ENCODE data around the gene PDZRN3. TPM values are rescaled to one million over a fixed set of nuclear protein-coding genes. Genes with fewer than 3 reads are reported as not detected.

Gene PDZRN3
- total and polyA plus RNA-seq, 2 experiments from 2014 or later = 7.5 to 14.0 TPM

DNA sequence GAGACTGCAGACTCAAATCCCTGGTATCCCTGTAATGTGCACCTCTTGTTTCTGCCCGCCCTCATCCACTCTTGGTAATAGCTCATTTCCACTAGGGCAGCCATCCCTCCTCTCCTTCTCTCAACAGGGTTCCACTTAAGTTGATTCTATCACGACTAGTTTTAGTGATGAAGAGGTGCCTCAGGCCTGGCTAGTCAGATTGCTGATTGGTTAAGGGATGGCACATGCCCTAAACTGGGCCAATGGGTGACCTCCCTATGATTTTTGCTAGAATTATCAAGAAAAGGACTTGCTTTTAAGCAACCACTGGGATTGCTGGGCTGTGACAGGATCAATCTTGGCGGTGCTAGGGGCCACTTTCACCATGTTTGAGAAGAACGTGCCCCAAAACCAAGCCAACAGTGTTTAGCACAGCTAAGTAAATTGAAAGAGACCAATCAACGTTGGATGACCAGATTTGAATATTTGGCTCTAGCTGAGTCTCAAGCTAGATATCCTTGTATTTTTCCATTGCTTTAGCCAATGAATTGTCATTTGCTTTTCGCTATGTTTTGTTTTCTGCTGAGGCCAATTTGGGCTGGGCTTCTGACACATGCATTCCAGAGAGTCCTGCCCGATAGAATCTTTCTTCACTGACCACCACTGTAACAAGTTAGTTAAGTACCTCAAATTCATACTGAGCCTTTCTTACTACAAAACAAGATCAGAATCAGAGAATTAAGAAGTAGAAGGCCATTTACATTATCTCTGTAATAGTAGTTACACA, 131.0 kb downstream of the PDZRN3 start:
- TF ChIP-seq NANOG (IDR thresholded peaks at IDR 0.05; ENCODE audit: borderline replicate concordance) = no peak
- TF ChIP-seq, protein P1, sequence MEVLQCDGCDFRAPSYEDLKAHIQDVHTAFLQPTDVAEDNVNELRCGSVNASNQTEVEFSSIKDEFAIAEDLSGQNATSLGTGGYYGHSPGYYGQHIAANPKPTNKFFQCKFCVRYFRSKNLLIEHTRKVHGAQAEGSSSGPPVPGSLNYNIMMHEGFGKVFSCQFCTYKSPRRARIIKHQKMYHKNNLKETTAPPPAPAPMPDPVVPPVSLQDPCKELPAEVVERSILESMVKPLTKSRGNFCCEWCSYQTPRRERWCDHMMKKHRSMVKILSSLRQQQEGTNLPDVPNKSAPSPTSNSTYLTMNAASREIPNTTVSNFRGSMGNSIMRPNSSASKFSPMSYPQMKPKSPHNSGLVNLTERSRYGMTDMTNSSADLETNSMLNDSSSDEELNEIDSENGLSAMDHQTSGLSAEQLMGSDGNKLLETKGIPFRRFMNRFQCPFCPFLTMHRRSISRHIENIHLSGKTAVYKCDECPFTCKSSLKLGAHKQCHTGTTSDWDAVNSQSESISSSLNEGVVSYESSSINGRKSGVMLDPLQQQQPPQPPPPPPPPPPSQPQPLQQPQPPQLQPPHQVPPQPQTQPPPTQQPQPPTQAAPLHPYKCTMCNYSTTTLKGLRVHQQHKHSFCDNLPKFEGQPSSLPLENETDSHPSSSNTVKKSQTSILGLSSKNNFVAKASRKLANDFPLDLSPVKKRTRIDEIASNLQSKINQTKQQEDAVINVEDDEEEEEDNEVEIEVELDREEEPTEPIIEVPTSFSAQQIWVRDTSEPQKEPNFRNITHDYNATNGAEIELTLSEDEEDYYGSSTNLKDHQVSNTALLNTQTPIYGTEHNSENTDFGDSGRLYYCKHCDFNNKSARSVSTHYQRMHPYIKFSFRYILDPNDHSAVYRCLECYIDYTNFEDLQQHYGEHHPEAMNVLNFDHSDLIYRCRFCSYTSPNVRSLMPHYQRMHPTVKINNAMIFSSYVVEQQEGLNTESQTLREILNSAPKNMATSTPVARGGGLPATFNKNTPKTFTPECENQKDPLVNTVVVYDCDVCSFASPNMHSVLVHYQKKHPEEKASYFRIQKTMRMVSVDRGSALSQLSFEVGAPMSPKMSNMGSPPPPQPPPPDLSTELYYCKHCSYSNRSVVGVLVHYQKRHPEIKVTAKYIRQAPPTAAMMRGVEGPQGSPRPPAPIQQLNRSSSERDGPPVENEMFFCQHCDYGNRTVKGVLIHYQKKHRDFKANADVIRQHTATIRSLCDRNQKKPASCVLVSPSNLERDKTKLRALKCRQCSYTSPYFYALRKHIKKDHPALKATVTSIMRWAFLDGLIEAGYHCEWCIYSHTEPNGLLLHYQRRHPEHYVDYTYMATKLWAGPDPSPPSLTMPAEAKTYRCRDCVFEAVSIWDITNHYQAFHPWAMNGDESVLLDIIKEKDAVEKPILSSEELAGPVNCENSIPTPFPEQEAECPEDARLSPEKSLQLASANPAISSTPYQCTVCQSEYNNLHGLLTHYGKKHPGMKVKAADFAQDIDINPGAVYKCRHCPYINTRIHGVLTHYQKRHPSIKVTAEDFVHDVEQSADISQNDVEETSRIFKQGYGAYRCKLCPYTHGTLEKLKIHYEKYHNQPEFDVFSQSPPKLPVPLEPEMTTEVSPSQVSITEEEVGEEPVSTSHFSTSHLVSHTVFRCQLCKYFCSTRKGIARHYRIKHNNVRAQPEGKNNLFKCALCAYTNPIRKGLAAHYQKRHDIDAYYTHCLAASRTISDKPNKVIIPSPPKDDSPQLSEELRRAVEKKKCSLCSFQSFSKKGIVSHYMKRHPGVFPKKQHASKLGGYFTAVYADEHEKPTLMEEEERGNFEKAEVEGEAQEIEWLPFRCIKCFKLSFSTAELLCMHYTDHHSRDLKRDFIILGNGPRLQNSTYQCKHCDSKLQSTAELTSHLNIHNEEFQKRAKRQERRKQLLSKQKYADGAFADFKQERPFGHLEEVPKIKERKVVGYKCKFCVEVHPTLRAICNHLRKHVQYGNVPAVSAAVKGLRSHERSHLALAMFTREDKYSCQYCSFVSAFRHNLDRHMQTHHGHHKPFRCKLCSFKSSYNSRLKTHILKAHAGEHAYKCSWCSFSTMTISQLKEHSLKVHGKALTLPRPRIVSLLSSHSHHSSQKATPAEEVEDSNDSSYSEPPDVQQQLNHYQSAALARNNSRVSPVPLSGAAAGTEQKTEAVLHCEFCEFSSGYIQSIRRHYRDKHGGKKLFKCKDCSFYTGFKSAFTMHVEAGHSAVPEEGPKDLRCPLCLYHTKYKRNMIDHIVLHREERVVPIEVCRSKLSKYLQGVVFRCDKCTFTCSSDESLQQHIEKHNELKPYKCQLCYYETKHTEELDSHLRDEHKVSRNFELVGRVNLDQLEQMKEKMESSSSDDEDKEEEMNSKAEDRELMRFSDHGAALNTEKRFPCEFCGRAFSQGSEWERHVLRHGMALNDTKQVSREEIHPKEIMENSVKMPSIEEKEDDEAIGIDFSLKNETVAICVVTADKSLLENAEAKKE (CRISPR knock-in tag; IDR thresholded peaks at IDR 0.05) = no peak
- TF ChIP-seq POLR2AphosphoS5 (IDR thresholded peaks at IDR 0.05; ENCODE audit: low read depth) = no peak
- TF ChIP-seq CREB1 (CRISPR knock-in tag; IDR thresholded peaks at IDR 0.05; ENCODE audit: low read depth) = no peak
- no peak for TF ChIP-seq ZNF114 (CRISPR knock-in tag; IDR thresholded peaks at IDR 0.05)
- TF ChIP-seq, protein P2, sequence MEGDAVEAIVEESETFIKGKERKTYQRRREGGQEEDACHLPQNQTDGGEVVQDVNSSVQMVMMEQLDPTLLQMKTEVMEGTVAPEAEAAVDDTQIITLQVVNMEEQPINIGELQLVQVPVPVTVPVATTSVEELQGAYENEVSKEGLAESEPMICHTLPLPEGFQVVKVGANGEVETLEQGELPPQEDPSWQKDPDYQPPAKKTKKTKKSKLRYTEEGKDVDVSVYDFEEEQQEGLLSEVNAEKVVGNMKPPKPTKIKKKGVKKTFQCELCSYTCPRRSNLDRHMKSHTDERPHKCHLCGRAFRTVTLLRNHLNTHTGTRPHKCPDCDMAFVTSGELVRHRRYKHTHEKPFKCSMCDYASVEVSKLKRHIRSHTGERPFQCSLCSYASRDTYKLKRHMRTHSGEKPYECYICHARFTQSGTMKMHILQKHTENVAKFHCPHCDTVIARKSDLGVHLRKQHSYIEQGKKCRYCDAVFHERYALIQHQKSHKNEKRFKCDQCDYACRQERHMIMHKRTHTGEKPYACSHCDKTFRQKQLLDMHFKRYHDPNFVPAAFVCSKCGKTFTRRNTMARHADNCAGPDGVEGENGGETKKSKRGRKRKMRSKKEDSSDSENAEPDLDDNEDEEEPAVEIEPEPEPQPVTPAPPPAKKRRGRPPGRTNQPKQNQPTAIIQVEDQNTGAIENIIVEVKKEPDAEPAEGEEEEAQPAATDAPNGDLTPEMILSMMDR (conservative IDR thresholded peaks at IDR 0.05; ENCODE audit: low read depth in 2 of 2) = no peak
- TF ChIP-seq EZH2 (IDR thresholded peaks at IDR 0.05; ENCODE audit: low read depth, unreplicated experiment) = no peak
- Histone ChIP-seq H3K36me3 (ENCODE audit: insufficient read depth) (no peaks in the 10 kb centered on the region), H3K4me2 (no peak overlapping the region), H3K4me1 (ENCODE audit: insufficient read depth) (peaks cover 38% of the 10 kb centered on the region), H4K20me1 (replicated peaks; ENCODE audit: insufficient read depth) (no peaks in the 10 kb centered on the region), H3K27ac (ENCODE audit: low read depth) (no peak overlapping the region), H3K79me2 (replicated peaks; ENCODE audit: insufficient read depth) (no peaks in the 10 kb centered on the region), H3K4me3 (no peak overlapping the region), H3F3A (replicated peaks; ENCODE audit: low read depth) (no peaks in the 10 kb centered on the region), H3K9me2 (ENCODE audit: insufficient read depth) (peaks cover 5% of the 10 kb centered on the region; the same call in 1 of the 2 replicates), H2AFZ (no peak overlapping the region), H3K27me3 (ENCODE audit: insufficient read depth) (no peaks in the 10 kb centered on the region)
- Mint-ChIP-seq H3K4me3 (no peak overlapping the region), H3K27ac (no peak overlapping the region), H3K9me3 (no peaks in the 10 kb centered on the region), H3K27me3 (ENCODE audit: insufficient read depth, low read depth, poor library complexity) (no peaks in the 10 kb centered on the region), H3K36me3 (ENCODE audit: low read depth) (no peaks in the 10 kb centered on the region), H3K4me1 (peaks cover 50% of the 10 kb centered on the region)
- ATAC-seq = no peak
- no peak for DNase-seq (ENCODE audit: low spot score)
